GM21825 (cell line): ENCODE data around the gene LAMTOR2.
A peak's percentile ranks its signal among the peaks of the same experiment; 100 is the strongest.
"Not testable (repeated sequence)": the region's sequence is repeated elsewhere in the genome, so short reads cannot be mapped to it uniquely, and the experiment has no call there.

Experiments used
- ATAC-seq: cut with Tn5 transposase; IDR thresholded peaks from one replicate; pipeline ENCODE4 v1.9.1; 2021; ENCODE audit warnings: mild to moderate bottlenecking, moderate library complexity; ENCODE audit not compliant: unreplicated experiment

LAMTOR2 gene

GRCh38 chr1:156051011-156051725 lies 3.4 kb upstream of the LAMTOR2 start:
- no peak for ATAC-seq

- ATAC-seq, result no peak
Measured at GRCh38 chr1:156052862-156053767, 1.5 kb upstream of the LAMTOR2 start.

GRCh38 chr1:156053768-156054499 lies 648 bp upstream of the LAMTOR2 start, which contains the start of gene UBQLN4:
UBQLN4 (minus strand) TSS chr1:156053798; CDS start chr1:156053701, 97 bp downstream.
- ATAC-seq, result peak; percentile 46

GRCh38 chr1:156055281-156056048 lies 883 bp downstream of the LAMTOR2 start:
- ATAC-seq, result no peak

- ATAC-seq, result no peak
Measured at GRCh38 chr1:156056326-156056849, 1.8 kb downstream of the LAMTOR2 start.

- ATAC-seq, result no peak
Measured at GRCh38 chr1:156060937-156061636, 6.5 kb downstream of the LAMTOR2 start, which contains the start of gene RAB25. RAB25 (plus strand) TSS chr1:156061160; CDS start chr1:156061401, 241 bp downstream.

GRCh38 chr1:156062189-156062588 lies 7.6 kb downstream of the LAMTOR2 start:
- ATAC-seq, result no peak

GRCh38 chr1:156063997-156064285 lies 9.4 kb downstream of the LAMTOR2 start:
- ATAC-seq, result no peak

GRCh38 chr1:156064615-156065014 lies 10.0 kb downstream of the LAMTOR2 start:
- ATAC-seq, result no peak

- ATAC-seq, result no peak
Measured at GRCh38 chr1:156065212-156065611, 10.6 kb downstream of the LAMTOR2 start.

GRCh38 chr1:156065871-156066270 lies 11.3 kb downstream of the LAMTOR2 start:
- no peak for ATAC-seq

- ATAC-seq, result no peak
Measured at GRCh38 chr1:156067262-156067661, 12.7 kb downstream of the LAMTOR2 start.

- no peak for ATAC-seq
Measured at GRCh38 chr1:156069490-156070455, 15.2 kb downstream of the LAMTOR2 start.

GRCh38 chr1:156070548-156070947 lies 16.0 kb downstream of the LAMTOR2 start:
- ATAC-seq, result no peak

GRCh38 chr1:156071332-156071816 lies 16.8 kb downstream of the LAMTOR2 start:
- not testable (repeated sequence) for ATAC-seq

- no peak for ATAC-seq
Measured at GRCh38 chr1:156072251-156072650, 17.7 kb downstream of the LAMTOR2 start.

- no peak for ATAC-seq
Measured at GRCh38 chr1:156073110-156073687, 18.6 kb downstream of the LAMTOR2 start.

GRCh38 chr1:156073740-156074139 lies 19.2 kb downstream of the LAMTOR2 start:
- no peak for ATAC-seq
